Neuron (in vitro differentiated cells): Measurements from ENCODE around the gene GORASP1.

ENCODE experiments used
- H2AFZ ChIP-seq: one replicate; pipeline ENCODE4 v1.6.1; 2013; ENCODE audit warnings: low read depth, mild to moderate bottlenecking, inconsistent platforms, low read length, moderate library complexity
- H3K27me3 ChIP-seq: one replicate; pipeline ENCODE4 v1.6.1; 2013; ENCODE audit warnings: low read length; ENCODE audit not compliant: insufficient read depth
- H3K36me3 ChIP-seq: one replicate; pipeline ENCODE4 v1.6.1; 2013; ENCODE audit warnings: low read length; ENCODE audit not compliant: insufficient read depth
- H3K4me1 ChIP-seq: one replicate; pipeline ENCODE4 v1.6.1; 2013; ENCODE audit warnings: low read length; ENCODE audit not compliant: insufficient read depth
- H3K4me3 ChIP-seq: 2 replicates; pipeline ENCODE4 v1.5.1; 2013; ENCODE audit warnings: mild to moderate bottlenecking, low read length, moderate library complexity
- H3K9me3 ChIP-seq: one replicate; pipeline ENCODE4 v1.6.1; 2013; ENCODE audit warnings: low read length

The GORASP1 gene

GRCh38 chr3:39099738-39100499 is 7.5 kb downstream of the GORASP1 start:
- Histone ChIP-seq H3K4me1 (peaks cover 14% of the 10 kb centered on the region), H2AFZ (no peak overlapping the region), H3K4me3 (no peak overlapping the region), H3K36me3 (peaks cover 56% of the 10 kb centered on the region), H3K27me3 (no peaks in the 10 kb centered on the region), H3K9me3 (no peaks in the 10 kb centered on the region)

GRCh38 chr3:39099242-39099641 is 8.2 kb downstream of the GORASP1 start:
- H3K36me3 ChIP-seq: peaks cover 62% of the 10 kb centered on the region
- H3K9me3 ChIP-seq: no peaks in the 10 kb centered on the region

GRCh38 chr3:39098473-39099000 is 8.9 kb downstream of the GORASP1 start:
- Histone ChIP-seq H3K4me3 (no peak overlapping the region), H3K36me3 (peaks cover 69% of the 10 kb centered on the region), H2AFZ (no peak overlapping the region), H3K9me3 (no peaks in the 10 kb centered on the region), H3K4me1 (peaks cover 14% of the 10 kb centered on the region), H3K27me3 (no peaks in the 10 kb centered on the region)

More at GRCh38 chr3:39099242-39099641, 8.2 kb downstream of the GORASP1 start:
- no peak overlapping the region for H3K4me3 ChIP-seq
- no peak overlapping the region for H2AFZ ChIP-seq
- H3K27me3 ChIP-seq: no peaks in the 10 kb centered on the region
- peaks cover 14% of the 10 kb centered on the region for H3K4me1 ChIP-seq

- Histone ChIP-seq H3K4me3 (no peak overlapping the region), H2AFZ (no peak overlapping the region), H3K4me1 (peaks cover 14% of the 10 kb centered on the region), H3K27me3 (no peaks in the 10 kb centered on the region), H3K36me3 (peaks cover 75% of the 10 kb centered on the region), H3K9me3 (no peaks in the 10 kb centered on the region)
These were observed 9.5 kb downstream of the GORASP1 start for GRCh38 chr3:39097716-39098472.

- Histone ChIP-seq H3K36me3 (peaks cover 86% of the 10 kb centered on the region), H3K4me3 (no peak overlapping the region), H3K27me3 (no peaks in the 10 kb centered on the region), H3K9me3 (no peaks in the 10 kb centered on the region), H2AFZ (no peak overlapping the region), H3K4me1 (peaks cover 14% of the 10 kb centered on the region)
These were observed 10.7 kb downstream of the GORASP1 start for GRCh38 chr3:39096775-39097174.

- Histone ChIP-seq H3K9me3 (no peaks in the 10 kb centered on the region), H3K27me3 (no peaks in the 10 kb centered on the region), H3K4me3 (no peak overlapping the region), H3K4me1 (peaks cover 14% of the 10 kb centered on the region), H2AFZ (no peak overlapping the region), H3K36me3 (peaks cover 92% of the 10 kb centered on the region)
These were observed 11.6 kb downstream of the GORASP1 start for GRCh38 chr3:39095778-39096177.

- no peak overlapping the region for H2AFZ ChIP-seq
- no peaks in the 10 kb centered on the region for H3K27me3 ChIP-seq
- peaks cover 14% of the 10 kb centered on the region for H3K4me1 ChIP-seq
- peaks cover 90% of the 10 kb centered on the region for H3K36me3 ChIP-seq
- no peaks in the 10 kb centered on the region for H3K9me3 ChIP-seq
- H3K4me3 ChIP-seq: no peak overlapping the region
These were observed 12.4 kb downstream of the GORASP1 start for GRCh38 chr3:39094851-39095677.

GRCh38 chr3:39090922-39091321 is 16.5 kb downstream of the GORASP1 start:
- peaks cover 2% of the 10 kb centered on the region for H3K4me1 ChIP-seq
- no peaks in the 10 kb centered on the region for H3K9me3 ChIP-seq
- H3K36me3 ChIP-seq: peaks cover 90% of the 10 kb centered on the region
- no peak overlapping the region for H2AFZ ChIP-seq
- no peak overlapping the region for H3K4me3 ChIP-seq
- H3K27me3 ChIP-seq: no peaks in the 10 kb centered on the region

GRCh38 chr3:39088889-39089288 is 18.5 kb downstream of the GORASP1 start:
- Histone ChIP-seq H2AFZ (no peak overlapping the region), H3K4me1 (no peaks in the 10 kb centered on the region), H3K9me3 (no peaks in the 10 kb centered on the region), H3K27me3 (no peaks in the 10 kb centered on the region), H3K4me3 (no peak overlapping the region), H3K36me3 (peaks cover 84% of the 10 kb centered on the region)

- Histone ChIP-seq H3K9me3 (no peaks in the 10 kb centered on the region), H3K4me1 (no peaks in the 10 kb centered on the region), H2AFZ (no peak overlapping the region), H3K4me3 (no peak overlapping the region), H3K27me3 (no peaks in the 10 kb centered on the region), H3K36me3 (peaks cover 82% of the 10 kb centered on the region)
These were observed 19.0 kb downstream of the GORASP1 start for GRCh38 chr3:39088456-39088855.

- H3K36me3 ChIP-seq: peaks cover 69% of the 10 kb centered on the region
These were observed 21.3 kb downstream of the GORASP1 start for GRCh38 chr3:39086144-39086543.

GRCh38 chr3:39082666-39083313 is 24.6 kb downstream of the GORASP1 start:
- Histone ChIP-seq H3K36me3 (peaks cover 62% of the 10 kb centered on the region), H2AFZ (no peak overlapping the region)

More at GRCh38 chr3:39086144-39086543, 21.3 kb downstream of the GORASP1 start:
- no peak overlapping the region for H2AFZ ChIP-seq
- no peaks in the 10 kb centered on the region for H3K9me3 ChIP-seq
- H3K4me1 ChIP-seq: no peaks in the 10 kb centered on the region
- no peaks in the 10 kb centered on the region for H3K27me3 ChIP-seq
- H3K4me3 ChIP-seq: no peak overlapping the region

More at GRCh38 chr3:39082666-39083313, 24.6 kb downstream of the GORASP1 start:
- no peaks in the 10 kb centered on the region for H3K9me3 ChIP-seq
- no peaks in the 10 kb centered on the region for H3K27me3 ChIP-seq
- H3K4me1 ChIP-seq: no peaks in the 10 kb centered on the region
- H3K4me3 ChIP-seq: no peak overlapping the region
